Common myeloid progenitor, CD34-positive (primary cell): ENCODE results near the gene TRIP13.

Experiments
- CTCF ChIA-PET: fragments of 350-600 bp; sonication (Branson Sonifier 250); formaldehyde crosslinking; loops from one replicate; lab custom pipeline; 2021; ENCODE audit warnings: antibody characterized with exemption; lab: Charles Lee
- POLR2A ChIA-PET: fragments of 350-600 bp; sonication (Branson Sonifier 250); formaldehyde crosslinking; loops from one replicate; lab custom pipeline; 2021; ENCODE audit warnings: antibody characterized with exemption; lab: Charles Lee
- DNase-seq, 3 donors: peaks; one replicate each; pipeline versions ENCODE4 v3.0.0 to v3.0.0-alpha.2; 2013
- H3K27ac ChIP-seq, 2 experiments: 1 replicate in 1 of 2; 2 replicates in 1 of 2; pipeline ENCODE4 v1.7.0; 2013; ENCODE audit warnings: inconsistent platforms in 2 of 2, low read length in 2 of 2, mild to moderate bottlenecking in 2 of 2, low read depth in 1 of 2, moderate library complexity in 1 of 2; ENCODE audit not compliant: severe bottlenecking in 2 of 2, insufficient read depth in 1 of 2, poor library complexity in 1 of 2
- H3K27me3 ChIP-seq, 5 experiments: replicated peaks in 2 of 5; 1 replicate in 3 of 5; 2 replicates in 2 of 5; pipeline versions ENCODE4 v1.6.1 to v1.7.0; 2013; ENCODE audit warnings: low read length in 4 of 5, mild to moderate bottlenecking in 2 of 5, moderate library complexity in 2 of 5, inconsistent platforms in 1 of 5; ENCODE audit not compliant: insufficient read depth in 5 of 5, control insufficient read depth in 4 of 5
- H3K36me3 ChIP-seq, 4 experiments: 1 replicate in 2 of 4; 2 replicates in 2 of 4; pipeline versions ENCODE4 v1.6.1 to v1.7.0; 2013; ENCODE audit warnings: low read length in 3 of 4, control low read depth in 1 of 4, mild to moderate bottlenecking in 1 of 4; ENCODE audit not compliant: control insufficient read depth in 4 of 4, insufficient read depth in 4 of 4
- H3K4me1 ChIP-seq, 4 experiments: 1 replicate in 3 of 4; 2 replicates in 1 of 4; pipeline versions ENCODE4 v1.6.1 to v1.7.1; 2013; ENCODE audit warnings: low read length in 3 of 4, mild to moderate bottlenecking in 3 of 4, control low read depth in 1 of 4, inconsistent platforms in 1 of 4, moderate library complexity in 1 of 4; ENCODE audit not compliant: control insufficient read depth in 4 of 4, insufficient read depth in 4 of 4; ENCODE audit errors: control extremely low read depth in 1 of 4
- H3K4me3 ChIP-seq, 7 experiments: 1 replicate in 4 of 7; 2 replicates in 3 of 7; pipeline versions ENCODE4 v1.5.1 to v1.7.0; 2013; ENCODE audit warnings: mild to moderate bottlenecking in 7 of 7, low read length in 6 of 7, moderate library complexity in 6 of 7, inconsistent platforms in 2 of 7, low read depth in 2 of 7, control low read depth in 1 of 7; ENCODE audit not compliant: insufficient read depth in 4 of 7, control insufficient read depth in 1 of 7; ENCODE audit errors: extremely low read depth in 1 of 7
- H3K9me3 ChIP-seq, 5 experiments: 1 replicate in 4 of 5; 2 replicates in 1 of 5; pipeline versions ENCODE4 v1.6.1 to v1.7.1; 2013; ENCODE audit warnings: low read length in 4 of 5, mild to moderate bottlenecking in 2 of 5, inconsistent platforms in 1 of 5, low read depth in 1 of 5, moderate library complexity in 1 of 5; ENCODE audit not compliant: control insufficient read depth in 4 of 5, insufficient read depth in 2 of 5; ENCODE audit errors: control extremely low read depth in 1 of 5
- WGBS: methylation state at CpG from one replicate; pipeline ENCODE4 v1.1.5; 2013; ENCODE audit not compliant: insufficient coverage; 5-methylcytosine and 5-hydroxymethylcytosine counted together

TRIP13 gene

DNA sequence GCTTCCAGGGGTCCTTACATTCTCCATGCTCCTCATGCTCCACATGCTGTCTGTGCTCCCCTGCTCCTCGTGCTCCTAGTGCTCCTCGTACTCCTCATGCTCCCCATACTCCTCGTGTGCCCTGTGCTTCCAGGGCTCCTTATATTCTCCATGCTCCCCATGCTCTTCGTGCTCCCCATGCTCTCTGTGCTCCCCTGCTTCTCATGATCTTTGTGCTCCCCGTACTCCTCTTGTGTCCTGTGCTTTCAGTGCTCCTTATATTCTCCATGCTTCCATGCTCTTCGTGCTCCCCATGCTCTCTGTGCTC lies 51.9 kb downstream of the TRIP13 start:
- POLR2A ChIA-PET: no interaction called here
- H3K27me3 ChIP-seq: peaks cover 0 to 62% (median 16%) of the 10 kb centered on the region in 5 experiments
- WGBS: 93% methylated on average over 6 of the region's 6 CpGs

DNA sequence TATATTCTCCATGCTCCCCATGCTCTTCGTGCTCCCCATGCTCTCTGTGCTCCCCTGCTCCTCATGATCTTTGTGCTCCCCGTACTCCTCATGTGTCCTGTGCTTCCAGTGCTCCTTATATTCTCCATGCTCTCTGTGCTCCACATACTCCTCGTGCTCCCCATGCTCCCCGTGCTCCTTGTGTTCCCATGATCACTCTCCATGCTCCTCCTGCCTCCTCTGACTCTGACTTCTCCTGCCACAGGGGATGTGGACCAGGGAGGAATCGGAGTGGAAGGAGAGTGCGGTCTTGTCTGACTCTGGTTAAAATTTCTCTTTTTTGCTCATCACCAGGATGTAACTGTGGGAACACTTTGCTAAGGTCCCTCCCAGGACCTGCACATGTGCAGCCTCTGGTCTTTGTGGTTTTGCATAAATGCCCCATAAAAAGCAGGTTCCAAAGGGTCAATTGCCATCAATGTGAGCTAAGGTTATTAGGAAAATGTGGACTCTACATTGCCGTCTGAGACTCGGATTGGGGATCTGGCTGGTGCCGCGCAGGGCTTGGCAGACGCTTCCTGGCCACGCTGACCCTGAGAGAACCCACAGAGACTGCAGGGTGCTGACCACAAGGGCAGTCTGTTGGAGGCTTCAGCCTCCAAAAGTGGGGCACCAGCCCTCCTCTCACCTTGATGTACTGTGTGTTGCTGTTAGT lies 52.5 kb downstream of the TRIP13 start:
- Histone ChIP-seq H3K27me3 (peaks cover 0 to 66% (median 16%) of the 10 kb centered on the region in 5 experiments), H3K36me3 (no peaks in the 10 kb centered on the region)

More for the DNA sequence above, 51.9 kb downstream of the TRIP13 start:
- no peak overlapping the region for H3K27ac ChIP-seq
- H3K36me3 ChIP-seq: no peaks in the 10 kb centered on the region
- H3K9me3 ChIP-seq: no peaks in the 10 kb centered on the region
- CTCF ChIA-PET: no interaction called here
- DNase-seq: peak in 1 of 3 donors; percentile 8
- no peak overlapping the region for H3K4me3 ChIP-seq
- H3K4me1 ChIP-seq: no peaks in the 10 kb centered on the region

DNA sequence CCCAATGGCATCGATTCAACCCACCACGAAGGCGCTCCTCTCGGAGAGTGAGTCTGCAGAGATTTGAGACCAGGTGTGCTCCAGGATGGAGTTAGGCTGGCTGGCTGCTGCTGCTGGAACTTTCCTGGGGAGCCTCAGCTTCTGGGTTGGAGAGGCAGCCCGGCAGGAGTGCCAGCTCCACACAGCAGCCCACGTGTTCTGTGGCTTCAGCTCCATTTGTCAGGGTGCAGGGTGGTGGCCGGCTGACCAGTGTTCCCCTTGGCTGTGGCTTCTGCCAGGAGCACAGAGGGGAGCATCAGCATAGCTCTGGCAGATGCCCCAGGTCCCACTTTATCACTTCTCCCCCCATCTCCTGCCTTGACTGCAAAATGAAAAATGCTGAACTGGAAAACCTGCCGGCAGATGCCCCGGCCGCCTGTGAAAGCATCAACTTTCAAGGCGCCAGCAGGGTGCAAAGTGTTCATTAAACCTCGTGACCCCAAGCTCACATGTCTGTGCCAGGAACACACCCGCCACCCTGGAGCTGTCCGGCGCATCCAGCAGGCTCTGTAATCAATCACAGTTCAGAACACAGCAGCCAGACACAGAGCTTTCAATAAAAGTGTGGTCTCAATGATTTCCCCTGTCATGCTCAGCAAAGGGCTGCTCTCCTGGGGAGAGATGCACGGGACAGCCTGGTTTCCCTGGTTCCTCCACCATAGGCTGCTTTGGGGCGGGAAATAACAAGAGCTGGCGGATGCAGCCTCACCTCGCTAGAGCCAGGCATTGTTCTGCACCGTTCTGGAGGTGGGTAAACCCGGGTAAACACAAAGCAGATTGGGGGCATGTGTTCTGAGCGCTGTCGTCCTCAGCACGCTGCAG lies 53.2 kb downstream of the TRIP13 start:
- ChIA-PET POLR2A (no interaction called here), CTCF (no interaction called here)
- Histone ChIP-seq H3K27me3 (peaks cover 4 to 73% (median 22%) of the 10 kb centered on the region in 5 experiments), H3K9me3 (peaks cover 0 to 7% (median 3%) of the 10 kb centered on the region in 5 experiments), H3K36me3 (no peaks in the 10 kb centered on the region), H3K4me1 (no peaks in the 10 kb centered on the region), H3K4me3 (no peak overlapping the region), H3K27ac (no peak overlapping the region)
- WGBS: 30% methylated on average over 23 of the region's 24 CpGs
- DNase-seq: no peak

More for the DNA sequence above, 52.5 kb downstream of the TRIP13 start:
- CTCF ChIA-PET: no interaction called here
- Histone ChIP-seq H3K27ac (no peak overlapping the region), H3K4me1 (no peaks in the 10 kb centered on the region), H3K9me3 (peaks cover 0 to 2% (median 0%) of the 10 kb centered on the region in 5 experiments), H3K4me3 (no peak overlapping the region)
- POLR2A ChIA-PET: no interaction called here
- WGBS: 80% methylated on average over 10 of the region's 12 CpGs
- DNase-seq: peak in 1 of 3 donors; percentile 11

DNA sequence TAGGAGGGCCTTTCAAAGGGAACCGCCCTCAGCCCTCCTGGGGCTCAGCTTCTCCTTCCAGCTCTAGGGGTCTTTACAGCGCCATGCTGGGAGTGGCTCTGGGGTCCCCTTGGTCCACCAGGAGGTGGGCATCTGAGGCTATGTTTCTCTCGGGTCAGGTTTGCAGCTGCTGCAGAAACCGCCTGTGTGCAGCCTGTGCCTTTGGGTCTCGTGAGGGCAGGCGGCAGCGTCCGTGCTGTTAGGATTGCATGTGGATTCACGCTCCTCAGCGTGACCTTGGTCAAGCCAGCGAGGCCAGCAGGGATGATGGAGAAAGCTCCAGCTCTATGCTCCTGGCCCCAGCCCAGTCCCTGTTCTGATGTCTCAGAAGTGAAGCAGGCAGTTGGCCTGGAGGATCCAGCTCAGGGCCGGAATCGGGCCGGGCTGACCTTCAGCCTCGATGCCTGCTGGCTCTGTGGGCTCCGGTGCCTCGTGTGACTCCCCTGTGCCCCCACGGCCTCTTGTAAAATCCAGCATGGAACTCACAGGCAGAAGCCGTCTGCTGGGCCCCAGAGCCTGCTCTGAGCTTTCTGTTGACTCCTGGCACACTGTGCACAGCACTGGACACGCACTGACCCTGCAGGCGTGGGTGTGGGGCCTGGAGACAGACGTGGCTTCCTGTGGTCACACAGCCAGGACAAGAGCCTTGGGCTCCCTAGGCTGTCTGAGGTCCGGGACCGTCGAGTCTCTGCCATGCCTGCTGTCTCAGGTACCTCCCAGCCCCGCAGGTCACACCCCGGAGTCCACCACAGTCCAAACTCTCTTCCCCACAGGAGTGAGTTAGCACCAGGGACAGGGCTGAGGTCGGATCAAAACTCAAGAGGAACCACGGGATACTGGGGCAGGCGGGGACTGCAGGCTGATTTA lies 54.3 kb downstream of the TRIP13 start:
- Histone ChIP-seq H3K9me3 (peaks cover 0 to 16% (median 3%) of the 10 kb centered on the region in 5 experiments), H3K4me1 (no peaks in the 10 kb centered on the region), H3K36me3 (no peaks in the 10 kb centered on the region), H3K27me3 (peaks cover 4 to 74% (median 26%) of the 10 kb centered on the region in 5 experiments), H3K4me3 (no peak overlapping the region), H3K27ac (no peak overlapping the region)
- whole genome bisulfite sequencing: 80% methylated on average over 27 of the region's 30 CpGs
- no peak for DNase-seq
- CTCF ChIA-PET: no interaction called here
- POLR2A ChIA-PET: no interaction called here

- Histone ChIP-seq H3K4me3 (no peak overlapping the region), H3K9me3 (peaks cover 0 to 16% (median 3%) of the 10 kb centered on the region in 5 experiments), H3K36me3 (no peaks in the 10 kb centered on the region), H3K27ac (no peak overlapping the region), H3K4me1 (no peaks in the 10 kb centered on the region), H3K27me3 (peaks cover 4 to 69% (median 26%) of the 10 kb centered on the region in 5 experiments)
- POLR2A ChIA-PET: no interaction called here
- CTCF ChIA-PET: interaction anchor here (1.0 kb wide), 1 partner anchor 9 kb away, joined by 3 read pairs; no protein-coding TSS in a partner anchor
- DNase-seq: no peak
- WGBS: 77% methylated on average over 9 of the region's 19 CpGs
Observed at GRCh38 chr5:947626-948471, 55.2 kb downstream of the TRIP13 start.
